ENCODE measurements around the gene SIM2.
"Not testable (repeated sequence)": the region's sequence is repeated elsewhere in the genome, so short reads cannot be mapped to it uniquely, and the experiment has no call there.

Gene SIM2

GRCh38 chr21:36698981-36699545, at the start of gene SIM2:
Gene SIM2 (plus strand): TSS chr21:36699115. CDS start chr21:36699747, 632 bp downstream.
- peak; percentile 82 for DNase-seq

GRCh38 chr21:36654324-36654723, 44.6 kb upstream of the SIM2 start:
- DNase-seq = no peak

GRCh38 chr21:36654796-36655325, 44.1 kb upstream of the SIM2 start:
- no peak for DNase-seq

GRCh38 chr21:36656138-36656537, 42.8 kb upstream of the SIM2 start:
- DNase-seq = no peak

GRCh38 chr21:36657290-36657689, 41.6 kb upstream of the SIM2 start:
- DNase-seq = not testable (repeated sequence)

GRCh38 chr21:36657999-36658398, 40.9 kb upstream of the SIM2 start:
- DNase-seq = no peak

GRCh38 chr21:36658926-36659325, 40.0 kb upstream of the SIM2 start:
- DNase-seq = no peak

GRCh38 chr21:36661511-36662309, 37.2 kb upstream of the SIM2 start:
- DNase-seq = peak; percentile 66

GRCh38 chr21:36663033-36663855, 35.7 kb upstream of the SIM2 start:
- peak; percentile 19 for DNase-seq

GRCh38 chr21:36664662-36664990, 34.3 kb upstream of the SIM2 start:
- no peak for DNase-seq

GRCh38 chr21:36665806-36666205, 33.1 kb upstream of the SIM2 start:
- no peak for DNase-seq

GRCh38 chr21:36668713-36669112, 30.2 kb upstream of the SIM2 start:
- no peak for DNase-seq

- DNase-seq = no peak
Measured at GRCh38 chr21:36671836-36672235, 27.1 kb upstream of the SIM2 start.

GRCh38 chr21:36672296-36672695, 26.6 kb upstream of the SIM2 start:
- DNase-seq = not testable (repeated sequence)

GRCh38 chr21:36672737-36673136, 26.2 kb upstream of the SIM2 start:
- no peak for DNase-seq

GRCh38 chr21:36676039-36676950, 22.6 kb upstream of the SIM2 start:
- DNase-seq = no peak

GRCh38 chr21:36677443-36677842, 21.5 kb upstream of the SIM2 start:
- no peak for DNase-seq

GRCh38 chr21:36678538-36678937, 20.4 kb upstream of the SIM2 start:
- DNase-seq = no peak

- no peak for DNase-seq
Measured at GRCh38 chr21:36681117-36681631, 17.7 kb upstream of the SIM2 start.

- DNase-seq = no peak
Measured at GRCh38 chr21:36684957-36685714, 13.8 kb upstream of the SIM2 start.

- no peak for DNase-seq
Measured at GRCh38 chr21:36686955-36687354, 12.0 kb upstream of the SIM2 start.

Data from NCI-H69 (cell line).